Panc1 (cell line): ENCODE data around the gene CCNK. TPM values are rescaled to one million over a fixed set of nuclear protein-coding genes. Genes with fewer than 3 reads are reported as not detected.

ENCODE experiments used
- ATAC-seq: fragments of 200-7000 bp; cut with Tn5 transposase; 2 replicates; pipeline ENCODE4 v1.9.1; 2020; ENCODE audit warnings: mild to moderate bottlenecking, moderate library complexity
- BruUV-seq: library from RNA; stranded (reverse); fragments of 400-500 nt; replicated peaks from 2 replicates; lab custom pipeline; 2021; lab: Mats Ljungman, UMichigan
- CTCF ChIA-PET: fragments of 300-600 bp; sonication (Branson Sonifier 250); formaldehyde crosslinking; loops from one replicate; lab custom pipeline; 2022; ENCODE audit warnings: antibody characterized with exemption; lab: Charles Lee
- POLR2A ChIA-PET: fragments of 300-600 bp; sonication (Branson Sonifier 250); formaldehyde crosslinking; loops from one replicate; lab custom pipeline; 2022; ENCODE audit warnings: antibody characterized with exemption; lab: Charles Lee
- DNase-seq: peaks from one replicate; pipeline ENCODE4 v3.0.0-alpha.2; 2010; ENCODE audit warnings: low read depth, low spot score
- H3K27ac ChIP-seq: 2 replicates; pipeline ENCODE4 v1.5.1; 2011; ENCODE audit warnings: mild to moderate bottlenecking, low read length, inconsistent platforms
- H3K27me3 ChIP-seq: fragments of 200-500 bp; sonication (Bioruptor generic); 2 replicates; pipeline ENCODE4 v1.6.0; 2014; ENCODE audit warnings: low read length, inconsistent platforms; ENCODE audit not compliant: control insufficient read depth, insufficient read depth
- H3K36me3 ChIP-seq: fragments of 200-500 bp; sonication (Bioruptor generic); 2 replicates; pipeline ENCODE4 v1.5.1; 2014; ENCODE audit warnings: inconsistent platforms, mild to moderate bottlenecking, low read length, moderate library complexity; ENCODE audit not compliant: control insufficient read depth, insufficient read depth
- H3K4me1 ChIP-seq: 2 replicates; pipeline ENCODE4 v1.5.1; 2011; ENCODE audit warnings: inconsistent platforms, mild to moderate bottlenecking, low read length, moderate library complexity; ENCODE audit not compliant: control insufficient read depth, insufficient read depth
- H3K4me3 ChIP-seq, 2 experiments: 2 replicates each; pipeline ENCODE4 v1.5.1; 2011 to 2012; ENCODE audit warnings: low read depth in 2 of 2, low read length in 2 of 2, mild to moderate bottlenecking in 2 of 2, inconsistent platforms in 1 of 2, moderate library complexity in 1 of 2
- H3K9me3 ChIP-seq: fragments of 200-500 bp; sonication (Bioruptor generic); 2 replicates; pipeline ENCODE4 v1.5.1; 2014; ENCODE audit warnings: low read depth, mild to moderate bottlenecking, inconsistent platforms, low read length, moderate library complexity; ENCODE audit not compliant: control insufficient read depth, insufficient read depth
- POLR2AphosphoS5 ChIP-seq: IDR thresholded peaks from 2 replicates; pipeline ENCODE4 v1.6.1; 2012; ENCODE audit warnings: mild to moderate bottlenecking, low read depth, low read length, moderate library complexity
- REST ChIP-seq, 2 experiments: IDR thresholded peaks; 2 replicates each; pipeline ENCODE4 v1.6.1; 2011 to 2012; ENCODE audit warnings: low read depth in 2 of 2, control low read depth in 1 of 2, low read length in 1 of 2, mild to moderate bottlenecking in 1 of 2, moderate library complexity in 1 of 2; ENCODE audit not compliant: insufficient read depth in 1 of 2
- SIN3A ChIP-seq: IDR thresholded peaks from 2 replicates; pipeline ENCODE4 v1.6.1; 2012; ENCODE audit warnings: low read depth, mild to moderate bottlenecking, low read length, moderate library complexity, borderline replicate concordance; ENCODE audit not compliant: insufficient read depth
- TCF7L2 ChIP-seq: IDR thresholded peaks from 2 replicates; pipeline ENCODE4 v1.6.1; 2011; ENCODE audit warnings: mild to moderate bottlenecking, low read depth, low read length, inconsistent platforms
- in situ Hi-C: cut with HindIII; loops from 2 replicates; pipeline ENCODE4 v1.10.0; 2016; ENCODE audit warnings: low sequenced_read_pairs, low pct_unique_long_range_greater_than_20kb
- intact Hi-C: fragments of 100-400 bp; cut with micrococcal nuclease; formaldehyde crosslinking; loops from one replicate; pipeline ENCODE4 v1.10.0; 2022; ENCODE audit not compliant: unreplicated experiment
- total RNA-seq: library from RNA; stranded (reverse); gene quantifications from one replicate; pipeline ENCODE4 v1.2.1, GENCODE V29; 2021; ENCODE audit not compliant: unreplicated experiment
- TF ChIP-seq, protein P1 (sequence below): fragments of 450-650 bp; IDR thresholded peaks from 2 replicates; pipeline ENCODE4 v1.5.1; 2017; ENCODE audit warnings: mild to moderate bottlenecking

CCNK gene
- total RNA-seq, 1 experiment from 2014 or later, result 47.8 TPM

DNA sequence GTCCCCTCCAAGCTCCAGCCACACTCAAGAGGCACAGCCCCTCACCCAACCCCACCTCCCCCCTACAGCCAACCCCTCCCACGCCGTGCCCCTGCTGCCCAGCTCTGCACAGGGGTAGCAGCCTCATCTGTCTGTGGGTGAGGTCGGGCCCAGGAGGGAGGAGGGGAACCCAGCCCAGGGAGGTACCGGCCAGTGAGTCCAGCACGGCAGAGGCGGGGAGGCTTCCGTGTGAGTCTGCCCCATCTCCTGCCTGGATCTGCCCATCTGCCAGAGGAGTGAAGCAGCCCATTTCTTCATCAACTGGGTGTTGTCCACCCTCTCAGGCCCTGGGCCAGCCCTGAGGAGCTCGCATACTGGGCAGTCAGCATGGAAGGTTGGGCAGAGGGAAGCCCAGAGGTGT, 54.2 kb downstream of the CCNK start:
- H3K9me3 ChIP-seq, result no peaks in the 10 kb centered on the region
- POLR2A ChIA-PET, result no interaction called here
- H3K36me3 ChIP-seq, result no peaks in the 10 kb centered on the region
- ATAC-seq (no peak), DNase-seq (no peak)
- in situ Hi-C loops (no loop called here), intact Hi-C loops (no loop called here)
- no peak overlapping the region for H3K27ac ChIP-seq
- peaks cover 54% of the 10 kb centered on the region for H3K4me1 ChIP-seq
- no peaks in the 10 kb centered on the region for H3K27me3 ChIP-seq
- no peak overlapping the region for H3K4me3 ChIP-seq
- CTCF ChIA-PET, result no interaction called here
- BruUV-seq, result no TSS peak
- TF ChIP-seq, protein P1, sequence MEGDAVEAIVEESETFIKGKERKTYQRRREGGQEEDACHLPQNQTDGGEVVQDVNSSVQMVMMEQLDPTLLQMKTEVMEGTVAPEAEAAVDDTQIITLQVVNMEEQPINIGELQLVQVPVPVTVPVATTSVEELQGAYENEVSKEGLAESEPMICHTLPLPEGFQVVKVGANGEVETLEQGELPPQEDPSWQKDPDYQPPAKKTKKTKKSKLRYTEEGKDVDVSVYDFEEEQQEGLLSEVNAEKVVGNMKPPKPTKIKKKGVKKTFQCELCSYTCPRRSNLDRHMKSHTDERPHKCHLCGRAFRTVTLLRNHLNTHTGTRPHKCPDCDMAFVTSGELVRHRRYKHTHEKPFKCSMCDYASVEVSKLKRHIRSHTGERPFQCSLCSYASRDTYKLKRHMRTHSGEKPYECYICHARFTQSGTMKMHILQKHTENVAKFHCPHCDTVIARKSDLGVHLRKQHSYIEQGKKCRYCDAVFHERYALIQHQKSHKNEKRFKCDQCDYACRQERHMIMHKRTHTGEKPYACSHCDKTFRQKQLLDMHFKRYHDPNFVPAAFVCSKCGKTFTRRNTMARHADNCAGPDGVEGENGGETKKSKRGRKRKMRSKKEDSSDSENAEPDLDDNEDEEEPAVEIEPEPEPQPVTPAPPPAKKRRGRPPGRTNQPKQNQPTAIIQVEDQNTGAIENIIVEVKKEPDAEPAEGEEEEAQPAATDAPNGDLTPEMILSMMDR, result no peak
- no peak for TF ChIP-seq POLR2AphosphoS5
- no peak for TF ChIP-seq REST (IDR thresholded peaks at IDR 0.05; ENCODE audit: insufficient read depth in 1 of 2, low read depth in 2 of 2, low read length in 1 of 2)
- TF ChIP-seq TCF7L2, result no peak
- TF ChIP-seq SIN3A, result no peak

DNA sequence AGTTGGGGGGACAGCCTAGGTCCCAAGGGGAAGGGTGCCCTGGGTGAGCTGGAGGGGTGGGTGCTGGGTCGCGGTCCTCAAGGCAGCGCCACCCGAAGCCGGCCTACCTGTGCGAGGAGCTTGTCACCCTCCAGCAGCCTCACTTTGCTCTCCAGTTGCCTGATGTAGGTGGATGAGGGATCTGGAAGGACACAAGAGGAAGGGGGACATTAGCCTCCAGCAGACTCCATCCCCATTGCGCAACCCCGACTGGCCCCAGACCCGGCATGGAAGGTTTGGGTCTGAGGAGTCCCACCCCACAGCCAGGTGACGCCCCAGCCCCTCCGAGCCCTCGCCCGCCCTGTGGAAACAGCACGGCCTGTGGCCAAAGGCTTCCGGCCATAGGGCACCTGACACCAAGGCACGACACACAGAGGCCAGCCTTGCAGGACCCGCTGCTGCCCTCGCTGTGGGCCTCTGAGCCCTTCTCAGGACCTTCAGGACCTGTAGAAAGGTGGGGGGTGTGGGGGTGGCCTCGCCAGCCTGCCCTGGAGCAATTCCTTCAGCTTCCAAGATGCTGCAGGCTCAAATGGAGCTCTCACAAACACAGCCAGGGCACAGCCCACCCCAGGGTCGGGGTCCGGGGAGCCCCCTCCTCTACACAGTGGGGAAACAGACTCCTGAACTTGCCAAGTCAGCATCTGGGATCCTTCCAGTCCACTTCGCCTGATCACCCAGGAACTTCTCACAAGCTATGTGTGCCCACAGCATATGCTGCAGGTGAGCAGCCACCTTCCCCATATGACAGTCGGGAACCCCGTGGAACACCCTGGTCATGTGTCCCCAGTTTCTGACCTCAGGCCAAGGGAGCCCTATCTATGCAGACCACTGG, 54.9 kb downstream of the CCNK start:
- in situ Hi-C loops, result no loop called here
- no peaks in the 10 kb centered on the region for H3K27me3 ChIP-seq
- POLR2A ChIA-PET, result no interaction called here
- no TSS peak for BruUV-seq
- H3K36me3 ChIP-seq, result no peaks in the 10 kb centered on the region
- peak overlapping the region; percentile 3; the same call in 1 of the 2 replicates for H3K27ac ChIP-seq
- TF ChIP-seq TCF7L2, result no peak
- no peak for TF ChIP-seq SIN3A
- TF ChIP-seq POLR2AphosphoS5, result no peak
- TF ChIP-seq, protein P1, result no peak
- TF ChIP-seq REST (IDR thresholded peaks at IDR 0.05; ENCODE audit: insufficient read depth in 1 of 2, low read depth in 2 of 2, low read length in 1 of 2), result no peak
- CTCF ChIA-PET, result no interaction called here
- DNase-seq, result no peak
- no peak overlapping the region for H3K4me3 ChIP-seq
- ATAC-seq, result no peak
- H3K4me1 ChIP-seq, result peaks cover 54% of the 10 kb centered on the region
- H3K9me3 ChIP-seq, result no peaks in the 10 kb centered on the region
- intact Hi-C loops, result no loop called here
